Spleen (tissue), 7 donors: ENCODE results near the gene ART3.

Experiments
- CTCF ChIP-seq, 11 experiments: fragments of 200-600 bp in 7 of 11; fragments of 450-650 bp in 4 of 11; sonication (generic) in 4 of 11; IDR thresholded peaks in 8 of 11; conservative IDR thresholded peaks in 3 of 11; 1 replicate in 7 of 11; 2 replicates in 4 of 11; pipeline versions ENCODE4 v1.4.0 to v1.8.0; 2016 to 2021; ENCODE audit warnings: antibody characterized with exemption in 11 of 11, inconsistent platforms in 4 of 11, mild to moderate bottlenecking in 1 of 11
- POLR2A ChIP-seq, 3 donors: fragments of 450-650 bp; IDR thresholded peaks; one replicate each; pipeline ENCODE4 v1.5.1; 2017; ENCODE audit warnings: antibody characterized with exemption in 3 of 3, mild to moderate bottlenecking in 1 of 3
- donor health status: DM: no; HTN: no; CAD: no; lungs with moderate emphysema.
- donor health status: DM: no; HTN: no; CAD: no.
- donor health status: DM: no; HTN: no; CAD: no.

DNA sequence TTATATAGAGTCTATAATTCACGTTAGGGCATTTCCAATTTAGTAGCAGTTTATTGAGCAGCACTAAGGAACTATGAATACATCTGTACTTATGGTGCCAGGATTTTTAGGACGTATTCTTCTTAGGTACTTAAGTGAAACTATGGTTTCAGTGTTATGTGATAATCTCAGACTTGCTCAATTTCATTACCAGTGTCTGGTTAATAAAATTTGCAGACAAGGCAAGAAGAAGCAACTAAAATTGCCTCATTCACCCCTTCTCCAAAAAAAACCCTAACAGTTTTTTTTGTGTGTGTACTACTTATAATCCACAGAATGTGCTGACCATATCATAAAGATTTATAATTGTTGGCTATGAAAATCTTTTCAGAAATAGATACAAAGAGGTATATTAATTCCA is 45.2 kb upstream of the ART3 start:
- TF ChIP-seq CTCF (IDR thresholded peaks at IDR 0.05 in 8 of 11, conservative IDR thresholded peaks at IDR 0.05 in 3 of 11) (no peak), POLR2A (IDR thresholded peaks at IDR 0.05) (no peak)
